ENCODE measurements around the gene NSDHL. TPM values are rescaled to one million over a fixed set of nuclear protein-coding genes. Genes with fewer than 3 reads are reported as not detected.
"Not testable (repeated sequence)": the region's sequence is repeated elsewhere in the genome, so short reads cannot be mapped to it uniquely, and the experiment has no call there.

The NSDHL gene
- 52.4 TPM for polyA plus RNA-seq (2013, experiment 1 of 2)
- 47.8 TPM for polyA plus RNA-seq (2013, experiment 2 of 2)

GRCh38 chrX:152830312-152831305, at the start of gene NSDHL, which contains the start of gene CETN2:
TSS of gene NSDHL (plus strand) at chrX:152831063. CDS start at chrX:152846325, 15,262 bp downstream.
TSS of gene CETN2 (minus strand) at chrX:152830757. CDS start at chrX:152830710, 47 bp downstream.
- 0 to 1% methylated on average over 10 to 29 of the region's 71 CpGs for WGBS, 2 experiments (ENCODE audit: insufficient coverage in 2 of 2)
- Histone ChIP-seq H3K36me3 (ENCODE audit: control insufficient read depth, insufficient read depth, low read length) (peaks cover 42% of the 10 kb centered on the region), H3K27ac (ENCODE audit: low read depth, low read length, severe bottlenecking) (peak within 1 kb of the TSS; percentile 79), H3K4me3 (ENCODE audit: extremely low read depth, insufficient read depth, low read length, poor library complexity, severe bottlenecking) (peak within 1 kb of the TSS; percentile 61), H3K9me3 (ENCODE audit: control insufficient read depth, low read length) (peaks cover 4% of the 10 kb centered on the region), H3K4me1 (ENCODE audit: control insufficient read depth, insufficient read depth, low read length, poor library complexity, severe bottlenecking) (no peaks in the 10 kb centered on the region)

- no CpG with 5 or more reads among the region's 3 CpGs for WGBS, 2 experiments (ENCODE audit: insufficient coverage in 2 of 2)
- not testable (repeated sequence) for H3K4me3 ChIP-seq (ENCODE audit: extremely low read depth, insufficient read depth, low read length, poor library complexity, severe bottlenecking); H3K4me1 ChIP-seq (ENCODE audit: control insufficient read depth, insufficient read depth, low read length, poor library complexity, severe bottlenecking); H3K36me3 ChIP-seq (ENCODE audit: control insufficient read depth, insufficient read depth, low read length); H3K27ac ChIP-seq (ENCODE audit: low read depth, low read length, severe bottlenecking); H3K9me3 ChIP-seq (ENCODE audit: control insufficient read depth, low read length)
Measured at GRCh38 chrX:152787062-152787461, 43.8 kb upstream of the NSDHL start.

- Histone ChIP-seq H3K4me1 (ENCODE audit: control insufficient read depth, insufficient read depth, low read length, poor library complexity, severe bottlenecking) (no peaks in the 10 kb centered on the region), H3K9me3 (ENCODE audit: control insufficient read depth, low read length) (no peaks in the 10 kb centered on the region), H3K36me3 (ENCODE audit: control insufficient read depth, insufficient read depth, low read length) (no peaks in the 10 kb centered on the region), H3K4me3 (ENCODE audit: extremely low read depth, insufficient read depth, low read length, poor library complexity, severe bottlenecking) (no peak overlapping the region), H3K27ac (ENCODE audit: low read depth, low read length, severe bottlenecking) (no peak overlapping the region)
- WGBS, 2 experiments (ENCODE audit: insufficient coverage in 2 of 2) = no CpG with 5 or more reads among the region's 1 CpG
Measured at GRCh38 chrX:152798945-152799344, 31.9 kb upstream of the NSDHL start.

GRCh38 chrX:152806035-152806434, 24.8 kb upstream of the NSDHL start:
- Histone ChIP-seq H3K9me3 (ENCODE audit: control insufficient read depth, low read length) (no peaks in the 10 kb centered on the region), H3K4me1 (ENCODE audit: control insufficient read depth, insufficient read depth, low read length, poor library complexity, severe bottlenecking) (no peaks in the 10 kb centered on the region), H3K36me3 (ENCODE audit: control insufficient read depth, insufficient read depth, low read length) (no peaks in the 10 kb centered on the region), H3K4me3 (ENCODE audit: extremely low read depth, insufficient read depth, low read length, poor library complexity, severe bottlenecking) (no peak overlapping the region), H3K27ac (ENCODE audit: low read depth, low read length, severe bottlenecking) (no peak overlapping the region)
- WGBS, 2 experiments (ENCODE audit: insufficient coverage in 2 of 2) = 86 to 90% methylated on average over 4 of the region's 4 CpGs

GRCh38 chrX:152810403-152810802, 20.5 kb upstream of the NSDHL start:
- H3K9me3 ChIP-seq (ENCODE audit: control insufficient read depth, low read length) = no peaks in the 10 kb centered on the region
- no peak overlapping the region for H3K27ac ChIP-seq (ENCODE audit: low read depth, low read length, severe bottlenecking)
- 50 to 51% methylated on average over 1 to 3 of the region's 4 CpGs for WGBS, 2 experiments (ENCODE audit: insufficient coverage in 2 of 2)
- no peak overlapping the region for H3K4me3 ChIP-seq (ENCODE audit: extremely low read depth, insufficient read depth, low read length, poor library complexity, severe bottlenecking)
- H3K36me3 ChIP-seq (ENCODE audit: control insufficient read depth, insufficient read depth, low read length) = no peaks in the 10 kb centered on the region
- H3K4me1 ChIP-seq (ENCODE audit: control insufficient read depth, insufficient read depth, low read length, poor library complexity, severe bottlenecking) = no peaks in the 10 kb centered on the region

GRCh38 chrX:152813206-152813605, 17.7 kb upstream of the NSDHL start:
- no peak overlapping the region for H3K27ac ChIP-seq (ENCODE audit: low read depth, low read length, severe bottlenecking)
- WGBS, 2 experiments (ENCODE audit: insufficient coverage in 2 of 2) = 91 to 100% methylated on average over 1 to 4 of the region's 5 CpGs
- no peaks in the 10 kb centered on the region for H3K4me1 ChIP-seq (ENCODE audit: control insufficient read depth, insufficient read depth, low read length, poor library complexity, severe bottlenecking)
- no peak overlapping the region for H3K4me3 ChIP-seq (ENCODE audit: extremely low read depth, insufficient read depth, low read length, poor library complexity, severe bottlenecking)
- no peaks in the 10 kb centered on the region for H3K9me3 ChIP-seq (ENCODE audit: control insufficient read depth, low read length)
- H3K36me3 ChIP-seq (ENCODE audit: control insufficient read depth, insufficient read depth, low read length) = no peaks in the 10 kb centered on the region

GRCh38 chrX:152814048-152814447, 16.8 kb upstream of the NSDHL start:
- no peaks in the 10 kb centered on the region for H3K36me3 ChIP-seq (ENCODE audit: control insufficient read depth, insufficient read depth, low read length)
- H3K9me3 ChIP-seq (ENCODE audit: control insufficient read depth, low read length) = no peaks in the 10 kb centered on the region
- no peak overlapping the region for H3K4me3 ChIP-seq (ENCODE audit: extremely low read depth, insufficient read depth, low read length, poor library complexity, severe bottlenecking)
- WGBS, 2 experiments (ENCODE audit: insufficient coverage in 2 of 2) = 74 to 90% methylated on average over 2 to 3 of the region's 5 CpGs
- no peak overlapping the region for H3K27ac ChIP-seq (ENCODE audit: low read depth, low read length, severe bottlenecking)
- no peaks in the 10 kb centered on the region for H3K4me1 ChIP-seq (ENCODE audit: control insufficient read depth, insufficient read depth, low read length, poor library complexity, severe bottlenecking)

- no peak overlapping the region for H3K4me3 ChIP-seq (ENCODE audit: extremely low read depth, insufficient read depth, low read length, poor library complexity, severe bottlenecking)
- no peaks in the 10 kb centered on the region for H3K36me3 ChIP-seq (ENCODE audit: control insufficient read depth, insufficient read depth, low read length)
- no peak overlapping the region for H3K27ac ChIP-seq (ENCODE audit: low read depth, low read length, severe bottlenecking)
- no peaks in the 10 kb centered on the region for H3K4me1 ChIP-seq (ENCODE audit: control insufficient read depth, insufficient read depth, low read length, poor library complexity, severe bottlenecking)
- no peaks in the 10 kb centered on the region for H3K9me3 ChIP-seq (ENCODE audit: control insufficient read depth, low read length)
- 59 to 66% methylated on average over 2 to 3 of the region's 6 CpGs for WGBS, 2 experiments (ENCODE audit: insufficient coverage in 2 of 2)
Measured at GRCh38 chrX:152817078-152817764, 13.6 kb upstream of the NSDHL start.

GRCh38 chrX:152818356-152818755, 12.5 kb upstream of the NSDHL start:
- Histone ChIP-seq H3K27ac (ENCODE audit: low read depth, low read length, severe bottlenecking) (no peak overlapping the region), H3K4me1 (ENCODE audit: control insufficient read depth, insufficient read depth, low read length, poor library complexity, severe bottlenecking) (no peaks in the 10 kb centered on the region), H3K9me3 (ENCODE audit: control insufficient read depth, low read length) (no peaks in the 10 kb centered on the region), H3K4me3 (ENCODE audit: extremely low read depth, insufficient read depth, low read length, poor library complexity, severe bottlenecking) (no peak overlapping the region), H3K36me3 (ENCODE audit: control insufficient read depth, insufficient read depth, low read length) (no peaks in the 10 kb centered on the region)
- WGBS, 2 experiments (ENCODE audit: insufficient coverage in 2 of 2) = 80 to 95% methylated on average over 2 to 3 of the region's 5 CpGs

- Histone ChIP-seq H3K4me1 (ENCODE audit: control insufficient read depth, insufficient read depth, low read length, poor library complexity, severe bottlenecking) (no peaks in the 10 kb centered on the region), H3K9me3 (ENCODE audit: control insufficient read depth, low read length) (no peaks in the 10 kb centered on the region), H3K27ac (ENCODE audit: low read depth, low read length, severe bottlenecking) (no peak overlapping the region), H3K4me3 (ENCODE audit: extremely low read depth, insufficient read depth, low read length, poor library complexity, severe bottlenecking) (no peak overlapping the region), H3K36me3 (ENCODE audit: control insufficient read depth, insufficient read depth, low read length) (no peaks in the 10 kb centered on the region)
- 33 to 60% methylated on average over 1 of the region's 2 CpGs for WGBS, 2 experiments (ENCODE audit: insufficient coverage in 2 of 2)
Measured at GRCh38 chrX:152819266-152819665, 11.6 kb upstream of the NSDHL start.

Measured in mesodermal cell (in vitro differentiated cells).